GM11168 (cell line): ENCODE data around the gene SEPTIN10.

Source experiments
- in situ Hi-C: fragments of 300-500 bp; cut with MboI; formaldehyde crosslinking; loops from one replicate; pipeline ENCODE4 v1.12.0; 2022; ENCODE audit warnings: low sequenced_read_pairs; ENCODE audit not compliant: unreplicated experiment

SEPTIN10 gene

DNA sequence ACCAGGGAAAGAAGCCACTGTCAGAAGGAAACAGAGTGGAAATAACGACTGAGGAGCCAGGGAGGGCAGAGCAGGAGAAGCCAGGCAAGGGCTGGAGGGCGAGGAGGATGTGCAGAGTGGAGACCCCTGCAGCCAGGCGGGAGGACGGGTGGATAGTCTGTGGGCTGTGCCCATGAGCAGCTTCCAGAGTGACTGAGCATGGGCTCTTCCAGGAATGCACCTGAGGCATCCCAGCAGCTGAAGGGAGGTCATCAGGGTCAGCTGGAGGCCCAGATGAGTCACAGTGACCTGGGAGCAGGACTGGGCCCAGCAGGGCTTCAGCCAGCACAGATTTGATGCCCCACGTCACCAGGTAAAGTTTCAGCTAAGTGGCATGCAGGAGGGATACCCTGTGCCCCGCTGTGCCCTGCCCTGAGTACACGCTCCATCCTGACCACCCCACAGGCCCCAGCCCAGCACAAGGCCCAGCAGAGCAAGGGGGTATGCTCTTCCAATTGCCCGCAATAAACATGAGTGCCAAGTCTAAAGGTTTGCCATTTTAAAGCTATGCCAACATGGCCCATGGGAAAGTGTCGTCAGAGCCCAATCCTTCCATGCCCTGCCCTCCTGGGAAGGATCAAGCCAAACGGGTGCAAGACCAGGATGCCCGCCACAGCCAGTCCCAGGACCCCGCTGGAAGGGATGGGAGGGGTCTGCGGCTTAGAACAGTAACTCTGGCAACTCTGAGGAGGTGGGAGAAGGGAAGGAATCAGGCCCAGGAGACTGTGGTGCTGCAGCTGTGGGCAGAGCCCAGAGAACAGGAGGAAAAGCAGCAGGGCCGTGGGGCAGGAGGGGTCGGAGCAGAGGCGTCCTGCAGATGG is 85.7 kb downstream of the SEPTIN10 start:
- in situ Hi-C loops, result no loop called here

- in situ Hi-C loops, result no loop called here
Observed at GRCh38 chr2:109527079-109527478, 86.7 kb downstream of the SEPTIN10 start.

- in situ Hi-C loops, result no loop called here
Observed at GRCh38 chr2:109526442-109526970, 87.3 kb downstream of the SEPTIN10 start.

GRCh38 chr2:109525836-109526235 is 87.9 kb downstream of the SEPTIN10 start:
- in situ Hi-C loops, result no loop called here

GRCh38 chr2:109523536-109524361 is 90.0 kb downstream of the SEPTIN10 start:
- in situ Hi-C loops, result loop anchor here (25.0 kb wide), 1 partner anchor 386 kb away; the partner anchor contains the start of gene SH3RF3

- in situ Hi-C loops, result loop anchor here (25.0 kb wide), 1 partner anchor 386 kb away; the partner anchor contains the start of gene SH3RF3
Observed at GRCh38 chr2:109523121-109523520, 90.6 kb downstream of the SEPTIN10 start.

GRCh38 chr2:109522063-109522374 is 91.7 kb downstream of the SEPTIN10 start:
- in situ Hi-C loops, result loop anchor here (25.0 kb wide), 1 partner anchor 385 kb away; the partner anchor contains the start of gene SH3RF3

GRCh38 chr2:109521233-109522062 is 92.3 kb downstream of the SEPTIN10 start:
- in situ Hi-C loops, result loop anchor here (25.0 kb wide), 1 partner anchor 384 kb away; the partner anchor contains the start of gene SH3RF3

DNA sequence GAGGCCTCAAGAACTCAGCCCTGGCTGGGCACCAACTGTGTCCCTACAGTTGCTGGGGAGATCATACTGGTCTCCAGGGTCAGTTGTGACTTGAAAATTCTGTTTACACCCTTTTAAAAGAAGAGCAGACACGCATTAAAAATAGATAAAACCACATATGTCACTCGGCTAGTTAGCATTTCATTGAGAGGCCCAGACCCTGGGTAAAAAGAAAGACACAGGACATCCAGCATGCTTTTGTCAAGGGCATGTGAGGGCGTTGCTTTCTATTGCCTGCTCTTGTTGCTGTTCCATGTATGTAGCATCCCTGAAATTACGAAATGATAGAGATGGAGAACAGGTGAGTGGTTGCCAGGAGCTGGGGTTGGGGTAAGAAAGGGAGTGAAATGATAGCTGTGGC is 94.3 kb downstream of the SEPTIN10 start:
- in situ Hi-C loops, result loop anchor here (25.0 kb wide), 1 partner anchor 382 kb away; the partner anchor contains the start of gene SH3RF3

DNA sequence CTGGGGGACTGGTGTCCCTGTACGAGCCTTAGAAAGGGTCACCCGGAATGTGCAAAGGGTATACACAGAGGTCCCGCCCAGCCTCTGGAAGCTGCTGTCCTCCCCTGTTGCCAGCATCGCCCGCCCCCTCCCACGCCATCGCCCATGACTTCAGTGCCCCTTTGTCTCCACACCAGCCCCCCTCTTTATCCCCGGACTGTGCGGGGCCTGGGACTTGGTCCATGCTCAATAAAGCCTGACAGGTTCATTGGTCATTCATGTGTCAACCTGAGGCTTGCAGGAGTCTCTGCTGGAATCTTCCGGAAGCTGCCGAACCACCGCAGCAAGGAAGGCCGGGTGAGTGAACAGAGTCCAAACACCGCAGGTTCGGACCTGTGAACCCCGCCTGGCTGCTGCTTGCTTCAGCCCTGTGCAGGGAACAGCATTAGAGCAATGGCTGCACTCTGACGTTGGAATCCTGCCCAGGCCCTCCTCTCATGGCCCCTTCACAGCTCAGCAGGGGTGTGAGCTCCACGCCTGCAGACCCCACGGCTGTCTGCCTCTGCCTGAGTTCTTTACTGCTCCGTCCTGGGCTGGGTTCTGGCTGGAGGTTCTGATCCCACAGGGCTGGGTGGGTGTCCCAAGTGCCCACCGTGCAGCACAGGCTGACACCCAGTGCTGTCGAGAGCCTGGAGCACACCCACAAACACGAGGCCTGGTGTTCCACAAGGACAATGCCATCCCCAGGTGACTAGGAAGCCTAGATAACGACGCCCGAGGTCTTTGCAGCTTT is 96.5 kb downstream of the SEPTIN10 start:
- in situ Hi-C loops, result loop anchor here (25.0 kb wide), 1 partner anchor 380 kb away; the partner anchor contains the start of gene SH3RF3

- in situ Hi-C loops, result loop anchor here (25.0 kb wide), 1 partner anchor 379 kb away; the partner anchor contains the start of gene SH3RF3
Observed at GRCh38 chr2:109516445-109517117, 97.2 kb downstream of the SEPTIN10 start.

DNA sequence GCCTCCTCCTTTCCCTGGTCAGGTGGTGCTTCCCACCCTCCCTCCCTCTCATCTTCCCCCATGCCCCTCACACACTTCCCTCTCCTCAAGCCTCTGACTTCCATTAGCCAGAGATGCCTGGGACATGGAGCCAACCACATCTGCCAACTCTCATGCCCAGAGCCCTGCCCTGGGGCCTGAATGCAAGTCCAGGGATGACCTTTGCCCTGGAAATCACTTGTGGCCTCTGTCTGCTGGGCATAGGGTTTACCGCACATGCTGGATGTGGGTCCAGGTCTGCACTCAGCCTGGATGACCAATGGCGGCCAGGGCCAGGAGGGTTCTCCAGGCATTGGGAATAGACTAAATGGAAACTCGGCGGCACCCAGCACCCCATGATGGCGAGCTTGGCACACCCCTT is 98.9 kb downstream of the SEPTIN10 start:
- in situ Hi-C loops, result loop anchor here (25.0 kb wide), 1 partner anchor 378 kb away; the partner anchor contains the start of gene SH3RF3

DNA sequence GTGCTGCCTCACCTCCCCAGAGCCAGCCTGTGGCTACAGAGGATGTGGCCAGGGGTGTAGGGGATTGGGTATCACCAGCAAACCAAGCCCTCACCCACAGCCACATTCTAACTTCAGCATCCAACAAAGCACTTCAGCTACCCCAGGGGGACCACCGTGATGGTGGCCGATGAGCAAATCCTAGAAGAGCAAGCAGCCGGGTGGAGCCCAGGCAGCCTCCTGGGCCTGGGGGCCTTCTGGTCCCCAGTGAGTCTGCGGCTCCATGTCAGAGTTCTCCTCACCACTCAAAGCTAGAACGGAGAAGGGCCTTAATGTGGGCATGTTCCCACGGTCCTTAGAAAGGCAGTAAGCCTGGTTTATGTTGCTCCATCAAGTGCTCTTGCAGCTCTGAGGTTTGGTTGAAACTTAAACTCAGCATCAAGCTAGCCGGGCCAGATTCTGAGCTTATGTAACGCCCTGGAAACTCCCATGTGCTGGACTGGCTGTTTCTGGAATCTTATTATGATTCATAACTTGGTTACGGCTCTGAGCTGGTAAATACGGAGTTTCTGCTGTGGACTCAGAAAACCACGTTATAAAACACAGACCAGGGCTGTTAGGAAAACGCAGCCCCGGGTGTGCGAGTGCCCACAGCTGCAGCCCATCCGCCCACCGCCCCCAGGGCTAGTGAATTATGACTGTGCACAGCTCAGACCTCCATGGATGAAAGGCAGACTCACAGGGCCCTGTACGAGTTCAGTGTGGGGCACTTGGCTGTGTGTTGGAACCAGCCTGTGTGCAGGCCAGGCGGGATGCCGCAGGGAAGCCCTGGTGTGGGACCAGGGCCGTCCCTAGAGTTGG is 99.8 kb downstream of the SEPTIN10 start:
- in situ Hi-C loops, result loop anchor here (25.0 kb wide), 1 partner anchor 377 kb away; the partner anchor contains the start of gene SH3RF3

GRCh38 chr2:109513230-109513629 is 100.5 kb downstream of the SEPTIN10 start:
- in situ Hi-C loops, result loop anchor here (25.0 kb wide), 1 partner anchor 376 kb away; the partner anchor contains the start of gene SH3RF3

DNA sequence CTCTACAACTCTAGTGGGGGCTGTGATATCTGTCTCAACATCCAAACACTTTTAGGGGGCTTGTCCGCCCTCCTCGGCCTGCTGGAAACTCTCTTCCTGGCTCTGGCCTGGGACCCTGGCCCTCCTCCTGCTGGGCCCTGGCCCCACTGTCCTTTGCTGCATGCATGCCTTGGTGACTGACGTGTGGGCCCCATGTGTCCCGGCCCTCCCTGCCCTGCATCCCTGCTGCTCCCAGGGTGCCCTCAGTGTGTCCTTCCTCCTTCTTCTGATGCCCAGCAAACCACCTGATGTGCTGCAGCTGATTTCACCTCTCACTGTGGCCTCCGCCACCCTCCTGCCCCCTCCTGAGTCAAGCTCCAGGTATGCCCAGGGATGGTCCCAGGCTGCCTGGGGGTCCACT is 101.7 kb downstream of the SEPTIN10 start:
- in situ Hi-C loops, result loop anchor here (25.0 kb wide), 1 partner anchor 375 kb away; the partner anchor contains the start of gene SH3RF3

GRCh38 chr2:109511168-109511567 is 102.6 kb downstream of the SEPTIN10 start:
- in situ Hi-C loops, result loop anchor here (25.0 kb wide), 1 partner anchor 374 kb away; the partner anchor contains the start of gene SH3RF3
